NB4 (cell line): ENCODE results near the gene TMEM178B.

Source experiments
- DNase-seq: peaks from one replicate; pipeline ENCODE4 v3.0.0; 2010; ENCODE audit warnings: low read depth
- H3K4me3 ChIP-seq: one replicate; pipeline ENCODE4 v1.5.1; 2011; ENCODE audit warnings: mild to moderate bottlenecking, low read depth, low read length, moderate library complexity
- CTCF ChIP-seq: IDR thresholded peaks from one replicate; pipeline ENCODE4 v1.5.1; 2012; ENCODE audit warnings: low read depth, low read length
- MYC ChIP-seq: IDR thresholded peaks from 2 replicates; pipeline ENCODE4 v1.6.1; 2011; ENCODE audit warnings: low read depth, low read length
- POLR2A ChIP-seq: IDR thresholded peaks from 2 replicates; pipeline ENCODE4 v1.6.1; 2011; ENCODE audit warnings: mild to moderate bottlenecking; ENCODE audit not compliant: insufficient read length; ENCODE audit errors: extremely low read depth
- TF ChIP-seq, protein P1 (sequence below): IDR thresholded peaks from 2 replicates; pipeline ENCODE4 v1.6.1; 2011; ENCODE audit warnings: low read depth, low read length

TMEM178B gene

DNA sequence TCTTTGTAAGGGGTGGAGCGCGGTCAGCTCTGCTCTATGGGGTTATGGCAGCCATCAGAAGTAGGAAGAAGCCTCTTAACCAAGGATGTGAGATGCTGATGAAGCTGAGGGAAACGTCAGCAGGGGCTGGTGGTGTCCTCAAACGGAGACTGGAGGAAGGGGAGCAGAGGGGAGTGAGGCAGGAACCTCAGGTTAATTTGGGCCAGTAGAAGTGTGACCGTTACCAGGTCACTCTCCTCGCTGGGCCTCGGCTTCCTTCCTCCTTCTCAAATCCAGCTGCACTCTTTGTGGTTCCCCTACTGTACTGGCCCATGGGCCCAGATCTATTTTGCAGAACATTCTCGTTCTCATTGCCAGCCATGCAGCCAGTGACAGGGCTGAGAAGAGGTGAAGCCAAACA lies 169.5 kb downstream of the TMEM178B start:
- TF ChIP-seq MYC = no peak
- TF ChIP-seq CTCF = no peak
- TF ChIP-seq, protein P1, sequence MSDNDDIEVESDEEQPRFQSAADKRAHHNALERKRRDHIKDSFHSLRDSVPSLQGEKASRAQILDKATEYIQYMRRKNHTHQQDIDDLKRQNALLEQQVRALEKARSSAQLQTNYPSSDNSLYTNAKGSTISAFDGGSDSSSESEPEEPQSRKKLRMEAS = no peak
- no peak for TF ChIP-seq POLR2A
- H3K4me3 ChIP-seq = no peak overlapping the region
- no peak for DNase-seq

- DNase-seq = no peak
- H3K4me3 ChIP-seq = no peak overlapping the region
- TF ChIP-seq CTCF (no peak), POLR2A (no peak), MYC (no peak)
- TF ChIP-seq, protein P1 = no peak
These were observed 170.6 kb downstream of the TMEM178B start for GRCh38 chr7:141244435-141244834.

DNA sequence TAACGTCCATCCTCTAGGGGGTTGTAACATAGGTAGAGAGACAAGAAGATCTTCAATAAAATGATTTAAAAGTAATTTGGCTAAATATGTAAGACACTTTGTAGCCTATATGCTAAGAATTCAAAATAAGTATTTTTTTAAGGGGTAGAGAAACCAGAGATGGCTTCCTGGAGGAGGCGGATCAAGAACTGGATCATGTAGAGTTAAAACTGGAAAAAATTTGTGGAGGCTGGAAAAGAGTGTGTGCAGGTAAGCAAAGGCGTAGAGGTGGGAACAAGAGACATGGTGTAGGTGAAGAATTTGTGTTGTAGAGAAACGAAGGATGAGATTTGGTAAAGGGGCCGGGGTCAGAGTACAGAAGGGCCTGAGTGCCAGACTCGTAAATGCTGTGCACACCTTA lies 172.6 kb downstream of the TMEM178B start:
- no peak for DNase-seq
- TF ChIP-seq CTCF (no peak), POLR2A (no peak), MYC (no peak)
- TF ChIP-seq, protein P1 = no peak

GRCh38 chr7:141251180-141251579 lies 177.3 kb downstream of the TMEM178B start:
- DNase-seq = no peak
- TF ChIP-seq MYC (no peak), CTCF (no peak), POLR2A (no peak)
- TF ChIP-seq, protein P1 = no peak
- no peak overlapping the region for H3K4me3 ChIP-seq

More for the DNA sequence above, 172.6 kb downstream of the TMEM178B start:
- no peak overlapping the region for H3K4me3 ChIP-seq

DNA sequence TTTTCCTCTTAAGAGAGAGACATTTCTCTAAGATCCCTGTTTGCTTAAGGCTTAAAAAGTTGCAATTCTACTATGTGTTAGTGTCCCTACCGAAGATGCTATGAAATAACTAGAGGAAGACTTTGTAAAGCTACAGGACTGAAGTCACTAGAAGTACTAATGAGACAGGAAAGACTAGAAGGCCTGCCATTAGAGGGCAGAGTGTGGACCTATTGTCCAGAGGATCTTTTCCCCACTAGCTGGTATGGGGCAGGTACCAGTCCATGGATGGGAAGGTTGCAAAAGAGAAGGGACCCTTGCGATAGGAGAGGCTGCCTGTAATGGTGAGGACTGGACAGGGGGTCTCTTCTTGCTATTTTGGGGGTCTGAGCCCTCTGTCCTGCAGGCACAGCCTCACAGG lies 178.1 kb downstream of the TMEM178B start:
- TF ChIP-seq CTCF = peak; percentile 14
- no peak for TF ChIP-seq MYC
- no peak for DNase-seq
- no peak overlapping the region for H3K4me3 ChIP-seq

GRCh38 chr7:141257597-141257996 lies 183.7 kb downstream of the TMEM178B start:
- no peak overlapping the region for H3K4me3 ChIP-seq
- TF ChIP-seq, protein P1 = no peak
- TF ChIP-seq POLR2A (no peak), CTCF (no peak), MYC (no peak)
- DNase-seq = no peak
